Measurements from ENCODE around the gene MAP1B. TPM values are rescaled to one million over a fixed set of nuclear protein-coding genes. Genes with fewer than 3 reads are reported as not detected.
A peak's percentile ranks its signal among the peaks of the same experiment; 100 is the strongest.
"Not testable (repeated sequence)": the region's sequence is repeated elsewhere in the genome, so short reads cannot be mapped to it uniquely, and the experiment has no call there.

MAP1B gene
- 10 to 100 TPM; 12.1 to 13.7 (median 12.3) TPM for polyA plus RNA-seq (ENCODE audit: insufficient read length in 3 of 3)

DNA sequence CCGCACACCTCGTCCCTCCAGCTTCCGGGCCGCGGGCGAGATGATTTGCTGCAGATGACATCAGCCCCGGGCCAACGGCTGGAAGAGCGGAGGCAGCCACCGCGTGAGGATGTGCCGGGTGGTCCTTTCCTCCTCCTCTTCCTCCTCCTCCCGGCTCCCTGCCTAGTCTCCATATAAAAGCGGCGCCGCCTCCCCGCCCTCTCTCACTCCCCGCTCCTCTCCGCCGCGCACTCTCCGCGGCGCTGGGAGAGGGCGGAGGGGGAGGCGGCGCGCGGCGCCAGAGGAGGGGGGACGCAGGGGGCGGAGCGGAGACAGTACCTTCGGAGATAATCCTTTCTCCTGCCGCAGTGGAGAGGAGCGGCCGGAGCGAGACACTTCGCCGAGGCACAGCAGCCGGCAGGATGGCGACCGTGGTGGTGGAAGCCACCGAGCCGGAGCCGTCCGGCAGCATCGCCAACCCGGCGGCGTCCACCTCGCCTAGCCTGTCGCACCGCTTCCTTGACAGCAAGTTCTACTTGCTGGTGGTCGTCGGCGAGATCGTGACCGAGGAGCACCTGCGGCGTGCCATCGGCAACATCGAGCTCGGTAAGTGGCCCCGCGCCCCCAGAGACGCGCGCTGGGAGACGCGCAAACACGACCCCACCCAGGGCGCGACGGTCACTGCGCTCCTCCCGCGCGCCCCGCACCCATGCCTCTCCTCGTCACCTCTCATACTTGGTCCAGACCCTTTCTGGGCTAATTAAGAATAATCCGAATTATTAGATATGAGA is at the start of gene MAP1B:
Gene MAP1B, plus strand, starts transcription at position 345 of the 770 bp plus-strand sequence. Its CDS starts 57 bp downstream, at position 402.
- peak in 2 of 3 donors; percentile 43 to 57 for DNase-seq (ENCODE audit: low read depth in 3 of 3, low spot score in 2 of 3)

DNA sequence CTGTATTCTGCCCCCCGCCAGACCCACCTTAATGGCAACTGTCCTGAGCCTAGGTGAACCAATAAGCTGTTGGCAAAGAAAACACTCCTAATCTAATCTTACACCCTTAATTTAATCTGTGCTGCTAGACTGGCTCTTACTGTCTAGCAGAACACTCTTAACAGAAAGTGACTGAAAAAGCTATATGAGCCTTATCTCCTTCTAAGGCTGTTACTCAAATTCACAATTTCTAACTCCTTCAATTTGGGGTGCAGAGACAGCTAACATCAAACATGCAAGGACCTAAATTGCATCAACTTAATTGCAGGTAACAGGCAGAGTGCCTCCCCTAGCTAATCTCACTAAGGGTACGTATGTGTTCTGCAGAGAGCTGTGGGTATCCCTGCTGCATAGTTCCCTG is 49.5 kb upstream of the MAP1B start:
- no peak for DNase-seq (ENCODE audit: low read depth in 3 of 3, low spot score in 2 of 3)

DNA sequence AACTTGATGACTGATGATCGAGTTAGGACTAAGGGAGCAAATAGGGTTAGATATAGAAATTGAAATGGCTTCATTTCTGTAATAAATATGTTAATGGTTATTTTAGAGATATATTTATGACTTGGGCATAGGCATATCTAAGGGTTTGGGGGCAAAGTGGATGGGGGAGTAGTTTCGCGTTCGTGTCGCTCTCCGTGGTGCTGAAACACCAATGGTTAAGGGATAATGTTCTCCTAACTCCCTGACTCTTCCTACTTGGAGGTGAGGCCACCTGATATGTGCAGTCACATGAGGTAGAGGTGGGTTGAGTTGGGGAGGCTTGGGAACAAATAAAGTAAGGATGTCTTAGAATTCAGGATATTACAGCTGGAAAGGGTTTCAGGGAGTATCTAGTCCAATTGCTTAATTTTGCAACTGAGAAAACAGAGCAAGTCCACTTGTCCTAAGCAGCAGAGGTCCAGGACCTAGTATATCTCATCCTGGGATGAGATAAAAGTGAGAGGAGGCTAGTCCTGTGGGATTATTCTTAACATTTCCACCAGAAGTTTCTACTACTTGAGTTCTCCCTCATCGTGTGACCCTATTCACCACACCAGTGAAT is 44.0 kb upstream of the MAP1B start:
- peak; percentile 23 to 46 (median 36) for DNase-seq (ENCODE audit: low read depth in 3 of 3, low spot score in 2 of 3)

GRCh38 chr5:72064801-72065570 is 42.3 kb upstream of the MAP1B start:
- DNase-seq (ENCODE audit: low read depth in 3 of 3, low spot score in 2 of 3) = no peak

GRCh38 chr5:72065751-72066255 is 41.5 kb upstream of the MAP1B start:
- peak in 1 of 3 donors; percentile 19 for DNase-seq (ENCODE audit: low read depth in 3 of 3, low spot score in 2 of 3)

- no peak for DNase-seq (ENCODE audit: low read depth in 3 of 3, low spot score in 2 of 3)
Observed at GRCh38 chr5:72066705-72067107, 40.6 kb upstream of the MAP1B start.

DNA sequence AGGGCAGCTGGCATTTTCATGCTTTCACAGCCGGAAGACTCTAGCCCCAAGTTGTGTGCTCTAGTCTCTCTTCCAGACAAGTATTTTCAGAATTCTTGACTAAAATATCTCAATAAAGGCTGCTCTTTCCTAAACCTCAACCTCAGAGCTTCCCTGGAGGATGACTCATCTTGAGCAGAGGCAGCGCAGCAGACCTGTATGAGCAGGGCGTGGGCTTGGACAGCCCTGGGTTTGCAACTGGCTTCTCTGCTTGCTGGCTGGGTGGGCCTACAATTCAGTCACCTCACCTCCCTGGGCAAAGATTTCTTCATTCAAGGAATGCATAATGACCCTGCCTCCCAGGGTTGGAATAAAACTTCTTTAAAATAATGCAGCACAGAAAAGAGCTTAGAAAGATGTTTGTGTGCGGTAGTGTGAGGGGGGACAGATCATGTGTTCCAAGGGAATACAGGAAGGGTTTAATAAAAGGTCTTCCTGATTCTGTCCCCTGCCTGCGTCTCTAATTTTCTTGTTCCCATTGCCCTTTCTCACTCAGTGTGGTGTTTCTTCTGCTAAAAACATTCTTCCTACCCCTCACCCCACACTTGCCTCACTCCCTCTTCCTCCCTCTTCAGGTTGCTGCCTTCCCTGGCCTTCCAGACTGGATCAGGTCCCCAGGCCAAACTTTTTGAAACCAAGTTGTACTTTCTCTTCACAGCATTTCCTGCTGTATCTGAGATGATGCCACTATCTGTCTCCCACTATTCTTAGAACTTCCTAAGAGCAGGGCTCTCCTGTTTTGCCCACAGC is 39.4 kb upstream of the MAP1B start:
- no peak for DNase-seq (ENCODE audit: low read depth in 3 of 3, low spot score in 2 of 3)

- no peak for DNase-seq (ENCODE audit: low read depth in 3 of 3, low spot score in 2 of 3)
Observed at GRCh38 chr5:72070529-72070928, 36.7 kb upstream of the MAP1B start.

DNA sequence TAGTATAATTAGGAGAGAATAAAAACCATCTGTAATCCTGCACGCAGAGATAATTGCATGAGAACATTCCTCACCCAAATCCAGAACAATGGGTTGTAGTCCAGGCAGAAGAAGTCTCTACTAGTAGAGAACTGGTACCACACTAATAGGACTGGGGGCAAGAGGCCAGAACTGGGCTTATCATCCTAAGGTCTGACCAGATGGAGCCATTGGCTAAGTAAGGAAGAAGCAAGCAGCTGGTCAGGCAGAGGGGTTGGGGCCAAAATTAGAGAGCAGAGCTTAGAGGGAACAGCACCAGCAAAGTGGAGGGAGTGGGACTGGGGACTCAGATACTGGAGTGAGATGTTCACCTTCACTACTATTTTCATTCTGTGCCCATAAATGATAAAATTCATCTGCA is 35.4 kb upstream of the MAP1B start:
- no peak for DNase-seq (ENCODE audit: low read depth in 3 of 3, low spot score in 2 of 3)

GRCh38 chr5:72074251-72074650 is 33.0 kb upstream of the MAP1B start:
- no peak for DNase-seq (ENCODE audit: low read depth in 3 of 3, low spot score in 2 of 3)

DNA sequence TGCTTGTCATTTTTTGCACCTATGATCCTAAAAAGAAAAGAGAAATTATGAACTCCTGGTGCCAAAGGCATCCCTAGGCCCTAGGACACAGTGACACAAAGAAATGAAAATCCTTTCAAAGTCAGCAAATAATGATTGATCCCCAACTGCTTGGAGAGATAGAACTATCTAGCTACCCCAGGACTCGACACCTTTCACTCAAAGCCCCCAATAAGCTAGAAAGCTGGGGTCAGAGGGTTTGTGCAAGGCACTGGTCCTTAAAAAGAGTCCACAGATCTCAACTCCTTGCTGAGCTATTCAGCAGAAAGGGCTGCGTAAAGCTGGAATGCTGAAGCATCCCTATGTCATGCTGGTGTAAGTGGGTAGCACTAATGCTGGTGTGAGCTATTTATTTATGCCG is 31.8 kb upstream of the MAP1B start:
- DNase-seq (ENCODE audit: low read depth in 3 of 3, low spot score in 2 of 3) = no peak

GRCh38 chr5:72076621-72077300 is 30.5 kb upstream of the MAP1B start:
- DNase-seq (ENCODE audit: low read depth in 3 of 3, low spot score in 2 of 3) = no peak

DNA sequence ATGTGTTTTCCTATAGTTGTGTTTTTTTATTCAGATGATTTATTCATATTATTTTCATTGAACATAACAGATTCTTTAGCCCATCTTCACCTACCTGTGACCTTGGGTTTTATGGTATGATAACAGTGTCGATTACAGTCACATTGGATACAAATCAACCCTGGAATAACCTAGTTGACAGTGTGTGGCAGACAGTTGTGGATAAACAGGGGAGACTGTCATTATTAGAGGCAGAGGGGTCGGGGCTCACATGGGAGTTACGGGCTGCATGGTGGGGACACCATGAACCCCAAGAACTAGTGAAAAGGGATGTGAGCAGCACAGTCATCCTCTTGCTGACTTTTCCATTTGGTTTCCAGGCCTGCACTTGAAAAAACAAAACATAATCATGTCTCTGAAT is 29.9 kb upstream of the MAP1B start:
- no peak for DNase-seq (ENCODE audit: low read depth in 3 of 3, low spot score in 2 of 3)

GRCh38 chr5:72079288-72079687 is 28.0 kb upstream of the MAP1B start:
- DNase-seq (ENCODE audit: low read depth in 3 of 3, low spot score in 2 of 3) = no peak

- DNase-seq (ENCODE audit: low read depth in 3 of 3, low spot score in 2 of 3) = no peak
Observed at GRCh38 chr5:72082048-72082447, 25.2 kb upstream of the MAP1B start.

DNA sequence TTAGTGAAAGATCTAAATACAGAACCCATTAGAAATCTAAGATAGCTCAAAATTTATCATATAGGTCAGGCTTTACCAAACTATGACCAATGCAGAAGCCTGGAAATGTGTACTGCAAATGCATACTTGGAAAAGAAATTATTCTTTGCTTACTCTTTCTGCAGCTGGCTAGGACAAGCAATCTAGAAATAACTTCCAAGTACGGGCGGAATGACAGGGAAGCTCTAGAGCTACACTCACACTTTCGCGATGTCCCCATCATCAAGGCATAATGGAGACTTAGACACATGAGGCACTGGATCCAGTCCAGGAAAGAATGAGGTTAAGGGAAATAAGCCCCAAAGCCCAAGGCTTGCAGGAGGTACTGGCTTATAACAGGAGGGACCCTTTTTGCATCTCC is 22.4 kb upstream of the MAP1B start:
- DNase-seq (ENCODE audit: low read depth in 3 of 3, low spot score in 2 of 3) = no peak

DNA sequence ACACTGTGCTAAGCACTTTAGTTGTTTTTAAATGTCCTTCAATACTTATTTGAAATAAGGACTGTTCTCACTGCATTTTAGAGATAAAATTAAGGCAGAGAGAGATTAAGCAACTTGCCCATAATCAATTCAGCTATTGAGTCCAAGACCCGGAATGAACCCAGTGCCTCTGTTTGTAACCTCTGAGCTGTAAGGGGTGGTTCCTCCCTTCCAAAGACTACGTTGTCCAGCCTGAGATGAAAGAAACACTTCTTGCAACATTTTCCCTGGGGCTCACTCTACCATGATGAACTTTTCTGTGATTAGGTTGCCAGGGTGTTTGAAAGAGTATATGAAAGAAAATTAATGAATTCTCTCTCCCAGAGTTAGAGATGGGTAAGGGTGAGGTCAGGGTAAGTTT is 22.0 kb upstream of the MAP1B start:
- no peak for DNase-seq (ENCODE audit: low read depth in 3 of 3, low spot score in 2 of 3)

DNA sequence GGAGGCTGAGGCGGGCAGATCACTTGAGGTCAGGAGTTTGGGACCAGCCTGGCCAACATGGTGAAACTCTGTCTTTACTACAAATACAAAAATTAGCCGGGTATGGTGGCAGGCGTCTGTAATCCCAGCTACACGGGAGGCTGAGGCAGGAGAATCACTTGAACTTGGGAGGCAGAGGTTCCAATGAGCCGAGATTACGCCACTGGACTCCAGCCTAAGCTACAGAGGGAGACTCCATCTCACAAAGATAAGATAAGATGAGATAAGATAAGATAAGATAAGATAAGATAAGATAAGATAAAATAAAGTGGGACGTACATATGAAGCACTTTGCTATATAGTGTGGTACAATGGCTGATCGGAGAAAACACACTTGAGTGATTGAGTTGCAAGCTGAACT is 17.6 kb upstream of the MAP1B start:
- DNase-seq (ENCODE audit: low read depth in 3 of 3, low spot score in 2 of 3) = not testable (repeated sequence)

DNA sequence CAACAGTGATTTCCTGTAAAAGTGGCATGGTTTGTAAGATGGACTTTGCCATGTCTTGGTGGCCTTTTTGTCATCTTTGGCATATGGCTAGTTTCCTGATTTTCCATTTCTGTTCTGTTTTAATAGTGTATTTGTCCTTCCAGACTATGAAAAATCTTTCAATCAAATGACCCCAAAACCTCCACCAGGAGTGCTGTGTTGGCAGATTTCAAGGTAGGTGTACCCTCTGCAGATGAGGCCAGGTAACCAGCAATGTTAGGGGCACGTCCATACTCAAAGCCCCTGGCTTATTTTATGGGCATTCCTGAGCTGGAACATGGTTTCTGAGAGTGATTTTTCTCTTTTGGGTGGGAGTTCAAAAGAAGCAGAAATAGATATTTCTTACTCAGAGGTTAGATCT is 15.2 kb upstream of the MAP1B start:
- no peak for DNase-seq (ENCODE audit: low read depth in 3 of 3, low spot score in 2 of 3)

- DNase-seq (ENCODE audit: low read depth in 3 of 3, low spot score in 2 of 3) = no peak
Observed at GRCh38 chr5:72093217-72093616, 14.1 kb upstream of the MAP1B start.

Measured in right renal cortex interstitium (tissue), 3 donors.